Pancreas (tissue), 10 donors: ENCODE measurements around the gene MIA. TPM values are rescaled to one million over a fixed set of nuclear protein-coding genes. Genes with fewer than 3 reads are reported as not detected.

Source experiments
- ATAC-seq, 4 donors: fragments of 200-7000 bp; cut with Tn5 transposase; one replicate each; pipeline versions ENCODE4 v1.8.0 to v1.9.1; 2020; ENCODE audit warnings: mild to moderate bottlenecking in 4 of 4, moderate library complexity in 4 of 4
- DNase-seq, 6 donors: peaks; one replicate each; pipeline ENCODE4 v3.0.0-alpha.2; 2020
- FAIRE-seq: peaks from 2 replicates; lab custom pipeline; 2012; peaks lifted over from hg19 to GRCh38; lab: Jason Lieb, UNC
- H3K27ac ChIP-seq, 4 donors: fragments of 200-600 bp; sonication (generic); 1 replicate in 3 of 4; 2 replicates in 1 of 4; pipeline versions ENCODE4 v1.5.0 to v1.8.0; 2020
- H3K27me3 ChIP-seq, 4 donors: fragments of 200-600 bp; one replicate each; pipeline ENCODE4 v1.8.0; 2021
- H3K36me3 ChIP-seq, 3 donors: fragments of 200-600 bp; sonication (generic) in 1 of 3; one replicate each; pipeline versions ENCODE4 v1.5.0 to v1.8.0; 2020 to 2021
- H3K4me1 ChIP-seq, 3 donors: fragments of 200-600 bp; one replicate each; pipeline ENCODE4 v1.8.0; 2021
- H3K4me3 ChIP-seq, 4 donors: fragments of 200-600 bp; sonication (generic) in 2 of 4; one replicate each; pipeline versions ENCODE4 v1.5.0 to v1.8.0; 2020 to 2021
- H3K9me3 ChIP-seq, 4 donors: fragments of 200-600 bp; one replicate each; pipeline ENCODE4 v1.8.0; 2021
- CTCF ChIP-seq, 4 donors: fragments of 200-600 bp; sonication (generic) in 3 of 4; IDR thresholded peaks; one replicate each; pipeline versions ENCODE4 v1.5.0 to v1.8.0; 2021; ENCODE audit warnings: antibody characterized with exemption in 4 of 4
- WGBS, 2 donors: extraction: QIAGEN DNeasy Blood & Tissue Kit; methylation state at CpG; one replicate each; pipeline ENCODE4 v1.1.7; 2013; 5-methylcytosine and 5-hydroxymethylcytosine counted together
- intact Hi-C, 3 donors: fragments of 100-400 bp; cut with DNase I; formaldehyde crosslinking; loops; one replicate each; pipeline versions ENCODE4 v1.11.1 to v1.14.2; 2022
- polyA plus RNA-seq, 2 donors: library from polyadenylated mRNA; stranded (reverse); fragments of 200-250 nt; gene quantifications; one replicate each; pipeline ENCODE4 v1.2.3, GENCODE V29; 2013
- total RNA-seq, 6 donors: library from RNA; stranded (reverse); fragmentation: NEBNext Ultra II Directional in 4 of 6; extraction: Animal tissue kit (Norgen Biotek cat#: 25700) in 4 of 6; gene quantifications; one replicate each; pipeline versions ENCODE4 v1.2.1 to v1.2.4, GENCODE V29; 2021 to 2023
- donor health status: healthy with polysubstance abuse.
- donor health status: DM: no; HTN: no; CAD: no; lungs with moderate emphysema.
- donor health status: DM: no; HTN: no; CAD: no.
- donor health status: control.
- donor health status: control.
- donor health status: Bipolar disorder and iron deficiency.
- donor health status: DM: yes; HTN: yes; CAD: no.
- donor health status: DM: no; HTN: no; CAD: no.
- donor health status: DM: no; HTN: no; CAD: no.
- donor health status: DM: yes; HTN: yes; CAD: no.

The MIA gene
- total and polyA plus RNA-seq, 8 donors = 0.79 to 2.2 (median 1.4) TPM; not detected in 4

GRCh38 chr19:40791996-40792395 is 16.7 kb downstream of the MIA start:
- TF ChIP-seq CTCF (IDR thresholded peaks at IDR 0.05) = no peak
- H3K4me1 ChIP-seq = no peaks in the 10 kb centered on the region
- ATAC-seq (no peak), DNase-seq (no peak), FAIRE-seq (no peak)
- H3K27ac ChIP-seq = no peak overlapping the region
- 75 to 76% methylated on average over 3 of the region's 3 CpGs for WGBS, 2 donors
- no peaks in the 10 kb centered on the region for H3K36me3 ChIP-seq
- H3K9me3 ChIP-seq = no peaks in the 10 kb centered on the region
- no peak overlapping the region for H3K4me3 ChIP-seq
- intact Hi-C loops = no loop called here
- H3K27me3 ChIP-seq = no peaks in the 10 kb centered on the region

- Histone ChIP-seq H3K4me3 (peak overlapping the region in 2 of 4 donors; percentile 31 to 93), H3K36me3 (no peaks in the 10 kb centered on the region), H3K27me3 (no peaks in the 10 kb centered on the region), H3K9me3 (no peaks in the 10 kb centered on the region), H3K27ac (peak overlapping the region; percentile 70 to 92 (median 82)), H3K4me1 (peaks cover 16 to 28% (median 20%) of the 10 kb centered on the region in 3 donors)
- DNase-seq (no peak), FAIRE-seq (no peak), ATAC-seq (no peak)
- 94 to 96% methylated on average over 14 of the region's 14 CpGs for WGBS, 2 donors
- intact Hi-C loops = no loop called here
- no peak for TF ChIP-seq CTCF (IDR thresholded peaks at IDR 0.05)
Measured at GRCh38 chr19:40797166-40797962, 22.0 kb downstream of the MIA start.

- Histone ChIP-seq H3K4me1 (peaks cover 16 to 35% (median 28%) of the 10 kb centered on the region in 3 donors), H3K27ac (peak overlapping the region; percentile 70 to 92 (median 82)), H3K4me3 (peak overlapping the region; percentile 15 to 93 (median 30)), H3K27me3 (no peaks in the 10 kb centered on the region), H3K36me3 (no peaks in the 10 kb centered on the region), H3K9me3 (no peaks in the 10 kb centered on the region)
- TF ChIP-seq CTCF (IDR thresholded peaks at IDR 0.05) = peak in 2 of 4 donors; percentile 13 to 18
- peak; percentile 29 to 59 (median 54) for ATAC-seq
- WGBS, 2 donors = 8 to 9% methylated on average over 28 of the region's 28 CpGs
- intact Hi-C loops = no loop called here
- DNase-seq = peak; percentile 71 to 89 (median 74)
- no peak for FAIRE-seq
Measured at GRCh38 chr19:40797963-40798682, 22.8 kb downstream of the MIA start.

GRCh38 chr19:40798683-40799557 is 23.6 kb downstream of the MIA start, which contains the start of gene EGLN2:
EGLN2 (plus strand) TSS chr19:40799191; CDS start chr19:40800573, 1,382 bp downstream.
- Histone ChIP-seq H3K27ac (peak within 1 kb of the TSS; percentile 70 to 92 (median 82)), H3K4me3 (peak within 1 kb of the TSS; percentile 76 to 93 (median 90)), H3K4me1 (peaks cover 23 to 43% (median 36%) of the 10 kb centered on the region in 3 donors), H3K9me3 (no peaks in the 10 kb centered on the region), H3K27me3 (no peaks in the 10 kb centered on the region), H3K36me3 (no peaks in the 10 kb centered on the region)
- WGBS, 2 donors = 1% methylated on average over 37 to 103 of the region's 110 CpGs
- FAIRE-seq (peak; percentile 80), ATAC-seq (peak; percentile 86 to 90 (median 86)), DNase-seq (peak; percentile 98 to 100 (median 100))
- no peak for TF ChIP-seq CTCF (IDR thresholded peaks at IDR 0.05)
- intact Hi-C loops = no loop called here
